DOHH2 (cell line): Measurements from ENCODE around the gene SLC27A2.

ENCODE experiments used
- CTCF ChIP-seq: fragments of 200-600 bp; sonication (generic); IDR thresholded peaks from one replicate; pipeline ENCODE4 v1.5.1; 2014; ENCODE audit warnings: antibody characterized with exemption, mild to moderate bottlenecking, low read depth, low read length; ENCODE audit not compliant: poor library complexity, severe bottlenecking
- EZH2phosphoT487 ChIP-seq: fragments of 200-600 bp; sonication (generic); IDR thresholded peaks from 2 replicates; pipeline ENCODE4 v1.6.1; 2017; ENCODE audit warnings: borderline replicate concordance, mild to moderate bottlenecking, antibody characterized with exemption, low read length, moderate library complexity, mixed read lengths

GRCh38 chr15:50181201-50181968 lies 611 bp upstream of the SLC27A2 start:
- no peak for TF ChIP-seq CTCF
- TF ChIP-seq EZH2phosphoT487 = no peak
